Measurements from ENCODE around the gene ANXA2R.

The ANXA2R gene

DNA sequence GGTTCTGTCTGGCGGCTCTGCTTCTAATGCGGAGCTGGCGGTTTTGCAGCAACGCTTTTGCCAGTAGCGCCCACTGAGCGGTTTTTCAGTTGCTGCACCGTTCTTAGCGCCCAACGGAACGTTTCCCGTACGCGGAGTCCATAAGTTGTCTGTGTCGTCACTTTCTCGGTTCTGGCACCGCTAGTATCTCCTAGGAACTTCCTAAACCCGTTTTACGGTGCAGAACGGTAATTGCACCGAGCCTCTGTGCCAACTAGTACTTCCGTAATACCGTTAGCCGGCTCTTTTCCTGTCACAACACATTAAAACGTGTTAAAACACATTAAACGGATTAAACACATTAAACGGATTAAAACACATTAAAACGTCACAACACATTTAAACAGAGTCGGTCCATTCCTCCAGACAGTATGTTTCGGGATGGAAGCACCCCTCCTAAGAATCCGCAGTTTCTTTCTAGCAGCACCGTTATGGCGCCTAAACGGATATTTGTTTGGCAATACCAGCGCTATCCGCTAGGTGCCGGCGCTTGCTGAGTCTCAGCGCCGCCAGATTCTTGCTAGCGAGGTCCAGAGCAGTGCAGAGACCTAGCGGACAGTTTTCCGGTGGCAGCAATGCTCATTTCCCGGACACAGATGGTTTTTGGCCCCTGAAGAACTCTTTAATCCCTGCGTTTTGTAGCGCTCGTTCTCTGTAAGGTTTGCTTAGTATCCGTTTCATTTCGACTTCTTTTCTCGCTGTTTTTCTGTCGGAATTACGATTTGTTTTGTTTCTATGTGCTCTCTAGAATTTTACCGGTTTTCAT is 45.4 kb downstream of the ANXA2R start:
- peak; percentile 81 for DNase-seq

DNA sequence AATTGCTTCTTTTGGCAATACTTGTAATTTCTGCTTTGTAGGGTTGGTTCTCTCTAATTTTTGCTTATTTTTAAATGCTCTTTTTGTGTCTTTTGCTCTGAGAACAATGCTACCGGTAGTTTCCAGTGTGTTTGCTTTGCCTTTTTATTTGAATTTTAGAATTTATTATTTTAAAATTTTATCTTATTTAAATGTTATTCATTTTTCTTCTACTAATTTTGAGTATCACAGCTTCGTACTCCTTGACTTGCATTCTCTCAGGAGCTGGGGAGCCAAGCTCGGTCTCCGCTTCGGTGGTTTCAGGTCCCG is 45.9 kb downstream of the ANXA2R start:
- no peak for DNase-seq

DNA sequence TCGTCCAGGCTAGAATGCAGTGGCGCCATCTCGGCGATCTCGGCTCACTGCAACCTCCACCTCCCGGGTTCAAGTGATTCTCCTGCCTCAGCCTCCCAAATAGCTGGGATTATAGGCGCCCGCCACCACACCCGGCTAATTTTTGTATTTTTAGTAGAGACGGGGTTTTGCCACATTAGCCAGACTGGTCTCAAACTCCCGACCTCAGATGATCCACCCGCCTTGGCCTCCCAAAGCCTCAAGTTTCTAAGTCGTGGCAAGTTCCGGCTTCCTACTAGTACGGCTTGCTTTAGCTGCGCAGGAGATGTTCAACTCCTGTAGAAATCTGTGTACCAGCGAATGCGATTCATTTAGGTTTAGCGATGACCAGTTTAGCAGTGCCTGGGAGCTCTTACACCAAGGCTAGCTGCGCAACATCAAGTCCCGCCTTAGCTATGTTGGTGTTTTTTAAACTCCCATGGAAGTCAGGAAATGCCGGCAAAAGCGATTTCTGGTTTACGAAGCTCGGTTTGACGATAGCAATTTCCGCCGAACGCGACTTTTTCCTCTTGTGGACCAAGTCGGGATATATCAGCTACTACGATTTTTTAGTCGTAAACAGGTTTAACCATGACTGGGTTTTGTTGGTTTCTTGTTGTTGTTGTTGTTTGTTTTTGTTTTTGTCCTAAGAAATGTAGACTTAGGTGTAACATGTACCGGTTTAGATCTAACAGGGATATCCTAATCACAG is 46.4 kb downstream of the ANXA2R start:
- DNase-seq = no peak

DNA sequence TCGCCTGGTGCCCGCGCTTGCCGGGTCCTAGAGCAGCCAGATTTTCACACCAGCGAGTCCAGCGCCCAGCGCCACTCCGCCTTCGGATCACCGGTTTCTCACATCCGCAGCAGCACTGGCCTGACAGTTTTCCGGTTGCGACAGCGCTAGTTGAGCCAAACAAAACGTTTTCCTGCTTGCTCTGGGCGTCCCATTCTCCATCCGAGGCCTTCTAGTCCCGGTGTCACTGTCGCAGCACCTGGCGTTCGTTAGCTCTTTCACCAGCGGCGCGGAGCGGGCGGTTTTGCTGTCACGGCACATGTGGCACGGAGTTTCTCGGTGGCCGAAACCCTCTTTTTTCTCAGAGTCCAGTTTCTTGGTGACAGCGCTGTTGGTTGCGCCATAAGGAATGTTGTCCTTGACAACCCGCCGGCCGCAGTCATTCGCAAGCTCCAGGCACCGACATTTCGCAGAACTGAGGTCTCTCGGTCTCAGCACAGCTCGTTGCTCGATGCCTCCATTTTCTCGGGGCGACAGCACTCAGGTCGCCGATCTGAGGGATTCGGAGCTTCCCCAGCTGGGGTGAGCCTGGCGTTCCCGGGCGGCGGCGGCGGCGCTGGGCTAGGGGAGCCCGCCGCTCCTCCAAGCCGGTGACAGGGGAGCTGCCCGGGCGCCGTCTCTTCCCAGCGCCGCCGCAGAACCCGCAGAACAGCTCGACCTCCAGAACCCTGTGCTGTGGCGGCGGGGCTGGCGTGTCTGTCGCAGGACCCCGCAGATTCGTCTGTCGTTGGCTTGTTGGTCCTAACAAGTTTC is 47.8 kb downstream of the ANXA2R start:
- DNase-seq = peak; percentile 60

DNA sequence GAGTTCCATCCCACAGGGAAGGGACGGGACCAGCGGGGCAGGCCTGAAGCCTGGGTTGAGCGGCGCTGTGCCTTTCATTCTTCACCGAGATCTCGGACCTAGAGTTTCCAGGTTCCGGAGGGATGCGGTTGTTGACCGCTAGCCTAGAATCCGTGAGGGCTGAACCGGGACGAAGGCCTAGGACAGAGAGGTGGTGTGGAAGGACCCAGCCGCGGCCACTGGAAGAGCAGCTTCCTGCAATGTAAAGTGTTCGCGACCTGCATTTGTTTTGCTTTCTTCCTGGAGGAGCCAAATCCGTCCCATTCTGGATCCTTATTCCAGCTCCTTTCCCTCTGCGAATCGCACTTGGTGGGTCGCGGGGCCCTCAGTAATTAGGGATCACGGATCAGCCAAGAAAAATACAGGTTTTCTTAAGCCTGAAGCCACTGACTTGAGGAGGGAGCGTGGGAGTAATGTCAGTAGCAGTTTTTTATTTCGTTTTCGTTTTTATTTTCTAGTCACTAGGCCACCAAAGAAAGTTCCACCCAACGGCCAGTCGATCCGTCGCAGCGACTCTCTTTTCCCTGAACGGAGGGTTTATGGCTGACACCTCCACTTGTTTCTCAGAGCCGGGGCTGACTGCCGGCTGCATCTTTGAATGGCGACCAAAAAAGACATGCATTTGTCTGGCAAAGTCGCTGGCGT is 48.6 kb downstream of the ANXA2R start:
- peak; percentile 53 for DNase-seq

DNA sequence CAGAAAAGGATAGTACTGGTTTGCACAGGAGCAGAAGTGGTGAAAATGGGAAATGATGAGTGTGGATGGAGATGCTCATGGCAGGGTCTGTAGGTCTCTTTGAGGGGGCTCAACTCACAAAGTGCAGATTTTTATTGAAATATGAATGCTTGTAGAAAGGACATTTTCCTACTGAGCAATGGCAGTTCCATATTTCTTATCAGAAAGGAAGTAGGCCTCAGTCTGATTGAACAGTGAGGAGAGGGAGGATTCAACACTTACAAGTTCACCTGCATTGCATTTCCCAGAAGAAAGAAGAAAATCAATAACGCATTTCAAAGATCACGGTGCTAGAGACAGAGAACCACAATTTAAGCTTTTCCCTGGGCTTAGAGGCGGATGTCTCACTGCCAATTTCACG is 49.2 kb downstream of the ANXA2R start:
- no peak for DNase-seq

Data from stimulated activated CD4-positive, alpha-beta T cell treated with anti-CD3 and anti-CD28 coated beads, Interleukin-12 subunit alpha, Interleukin-12 subunit beta, amount 100 ng/mL, for 4 hours (primary cell).